ENCODE data around the gene ATP2B1. TPM values are rescaled to one million over a fixed set of nuclear protein-coding genes. Genes with fewer than 3 reads are reported as not detected.

The ATP2B1 gene
- total RNA-seq, 1 donor from 2014 or later, result 49.7 TPM

DNA sequence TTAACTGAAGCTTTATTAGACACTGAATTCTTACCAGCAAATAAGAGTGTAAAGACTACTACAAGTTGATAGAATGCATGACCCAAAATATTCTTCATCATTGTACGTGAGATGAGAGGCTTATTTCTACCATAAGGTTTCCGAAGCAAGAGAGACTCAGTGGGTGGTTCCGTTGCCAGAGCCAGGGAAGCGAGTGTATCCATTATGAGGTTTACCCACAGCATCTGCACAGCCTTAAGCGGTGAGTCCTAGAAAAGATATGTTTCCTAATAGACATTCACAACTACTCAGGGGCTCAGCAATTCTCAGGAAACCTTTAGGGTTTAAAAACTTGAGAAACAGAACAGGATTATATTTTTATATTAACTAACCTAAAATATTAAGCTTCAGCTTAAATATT is 105.0 kb downstream of the ATP2B1 start:
- Mint-ChIP-seq H3K27ac (ENCODE audit: unreplicated experiment) (no peak overlapping the region), H3K4me3 (ENCODE audit: unreplicated experiment) (no peak overlapping the region), H3K27me3 (ENCODE audit: low read depth) (no peaks in the 10 kb centered on the region), H3K9me3 (ENCODE audit: low read depth) (no peaks in the 10 kb centered on the region), H3K36me3 (ENCODE audit: low read depth) (peaks cover 19% of the 10 kb centered on the region), H3K4me1 (ENCODE audit: low read depth) (no peaks in the 10 kb centered on the region)
- no peak for DNase-seq (ENCODE audit: low spot score)
- TF ChIP-seq, protein P1, sequence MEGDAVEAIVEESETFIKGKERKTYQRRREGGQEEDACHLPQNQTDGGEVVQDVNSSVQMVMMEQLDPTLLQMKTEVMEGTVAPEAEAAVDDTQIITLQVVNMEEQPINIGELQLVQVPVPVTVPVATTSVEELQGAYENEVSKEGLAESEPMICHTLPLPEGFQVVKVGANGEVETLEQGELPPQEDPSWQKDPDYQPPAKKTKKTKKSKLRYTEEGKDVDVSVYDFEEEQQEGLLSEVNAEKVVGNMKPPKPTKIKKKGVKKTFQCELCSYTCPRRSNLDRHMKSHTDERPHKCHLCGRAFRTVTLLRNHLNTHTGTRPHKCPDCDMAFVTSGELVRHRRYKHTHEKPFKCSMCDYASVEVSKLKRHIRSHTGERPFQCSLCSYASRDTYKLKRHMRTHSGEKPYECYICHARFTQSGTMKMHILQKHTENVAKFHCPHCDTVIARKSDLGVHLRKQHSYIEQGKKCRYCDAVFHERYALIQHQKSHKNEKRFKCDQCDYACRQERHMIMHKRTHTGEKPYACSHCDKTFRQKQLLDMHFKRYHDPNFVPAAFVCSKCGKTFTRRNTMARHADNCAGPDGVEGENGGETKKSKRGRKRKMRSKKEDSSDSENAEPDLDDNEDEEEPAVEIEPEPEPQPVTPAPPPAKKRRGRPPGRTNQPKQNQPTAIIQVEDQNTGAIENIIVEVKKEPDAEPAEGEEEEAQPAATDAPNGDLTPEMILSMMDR (IDR thresholded peaks at IDR 0.05), result no peak

DNA sequence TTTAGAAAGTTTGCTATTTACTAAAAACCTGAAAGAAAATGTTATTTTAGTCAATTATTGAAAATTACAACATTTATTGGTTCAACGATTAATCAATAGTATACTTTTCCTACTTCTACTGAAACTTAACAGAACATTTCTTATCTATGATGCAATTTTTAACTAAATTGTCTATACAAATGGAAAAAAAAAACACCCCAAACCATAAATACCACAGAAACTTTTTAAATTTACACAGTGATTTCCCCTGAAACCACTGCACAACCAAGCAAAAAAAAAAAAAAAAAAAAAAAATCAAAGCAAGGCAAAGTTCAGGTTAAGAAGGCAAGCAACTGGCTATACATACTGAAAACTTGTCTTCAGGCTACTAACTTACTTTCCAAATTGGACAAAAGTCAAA is 110.9 kb downstream of the ATP2B1 start:
- TF ChIP-seq, protein P1 (IDR thresholded peaks at IDR 0.05), result no peak
- Mint-ChIP-seq H3K9me3 (ENCODE audit: low read depth) (no peaks in the 10 kb centered on the region), H3K36me3 (ENCODE audit: low read depth) (peaks cover 8% of the 10 kb centered on the region), H3K27me3 (ENCODE audit: low read depth) (no peaks in the 10 kb centered on the region), H3K27ac (ENCODE audit: unreplicated experiment) (no peak overlapping the region), H3K4me1 (ENCODE audit: low read depth) (peaks cover 3% of the 10 kb centered on the region), H3K4me3 (ENCODE audit: unreplicated experiment) (no peak overlapping the region)
- no peak for DNase-seq (ENCODE audit: low spot score)

- peaks cover 3% of the 10 kb centered on the region for H3K4me1 Mint-ChIP-seq (ENCODE audit: low read depth)
- DNase-seq (ENCODE audit: low spot score), result no peak
- H3K27ac Mint-ChIP-seq (ENCODE audit: unreplicated experiment), result no peak overlapping the region
- H3K9me3 Mint-ChIP-seq (ENCODE audit: low read depth), result no peaks in the 10 kb centered on the region
- no peaks in the 10 kb centered on the region for H3K27me3 Mint-ChIP-seq (ENCODE audit: low read depth)
- H3K36me3 Mint-ChIP-seq (ENCODE audit: low read depth), result peaks cover 11% of the 10 kb centered on the region
- H3K4me3 Mint-ChIP-seq (ENCODE audit: unreplicated experiment), result no peak overlapping the region
- TF ChIP-seq, protein P1 (IDR thresholded peaks at IDR 0.05), result no peak
Observed at GRCh38 chr12:89597210-89597609, 111.4 kb downstream of the ATP2B1 start.

- Mint-ChIP-seq H3K4me3 (ENCODE audit: unreplicated experiment) (no peak overlapping the region), H3K27me3 (ENCODE audit: low read depth) (no peaks in the 10 kb centered on the region), H3K9me3 (ENCODE audit: low read depth) (no peaks in the 10 kb centered on the region), H3K27ac (ENCODE audit: unreplicated experiment) (no peak overlapping the region), H3K36me3 (ENCODE audit: low read depth) (peaks cover 13% of the 10 kb centered on the region), H3K4me1 (ENCODE audit: low read depth) (peaks cover 3% of the 10 kb centered on the region)
- DNase-seq (ENCODE audit: low spot score), result no peak
- TF ChIP-seq, protein P1 (IDR thresholded peaks at IDR 0.05), result no peak
Observed at GRCh38 chr12:89593873-89594272, 114.8 kb downstream of the ATP2B1 start.

- H3K9me3 Mint-ChIP-seq (ENCODE audit: low read depth), result no peaks in the 10 kb centered on the region
- no peak overlapping the region for H3K27ac Mint-ChIP-seq (ENCODE audit: unreplicated experiment)
Observed at GRCh38 chr12:89593233-89593632, 115.4 kb downstream of the ATP2B1 start.

More at GRCh38 chr12:89593233-89593632, 115.4 kb downstream of the ATP2B1 start:
- peaks cover 2% of the 10 kb centered on the region for H3K4me1 Mint-ChIP-seq (ENCODE audit: low read depth)
- peaks cover 13% of the 10 kb centered on the region for H3K36me3 Mint-ChIP-seq (ENCODE audit: low read depth)
- H3K4me3 Mint-ChIP-seq (ENCODE audit: unreplicated experiment), result no peak overlapping the region
- TF ChIP-seq, protein P1 (IDR thresholded peaks at IDR 0.05), result no peak
- DNase-seq (ENCODE audit: low spot score), result no peak
- no peaks in the 10 kb centered on the region for H3K27me3 Mint-ChIP-seq (ENCODE audit: low read depth)

Measured in chondrocyte (in vitro differentiated cells).